HG03378 (cell line): ENCODE results near the gene MED16.
"Not testable (repeated sequence)": the region's sequence is repeated elsewhere in the genome, so short reads cannot be mapped to it uniquely, and the experiment has no call there.

Experiments used
- ATAC-seq: cut with Tn5 transposase; IDR thresholded peaks from one replicate; pipeline ENCODE4 v1.9.1; 2021; ENCODE audit warnings: mild to moderate bottlenecking, moderate library complexity; ENCODE audit not compliant: unreplicated experiment

The MED16 gene

GRCh38 chr19:891421-892200 is 1.4 kb downstream of the MED16 start:
- not testable (repeated sequence) for ATAC-seq

DNA sequence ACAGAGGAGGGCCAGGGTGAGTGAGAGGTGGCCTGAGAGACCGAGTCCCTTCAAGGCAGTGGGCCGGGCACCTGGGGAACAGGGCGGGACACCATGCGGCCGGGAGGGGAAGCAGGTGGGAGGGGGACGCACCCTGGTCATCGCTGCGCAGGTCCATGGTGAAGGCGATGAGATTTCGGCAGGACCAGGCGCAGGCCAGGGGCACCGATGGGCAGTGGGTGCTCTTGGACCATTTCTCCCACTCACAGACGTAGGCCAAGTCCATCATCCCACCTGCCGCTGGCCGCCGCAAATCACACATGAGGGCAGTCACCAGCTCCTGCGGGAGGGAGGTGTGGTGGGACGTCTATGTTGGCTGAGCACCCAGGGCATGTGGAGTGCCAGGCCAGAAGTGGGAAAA is 2.2 kb downstream of the MED16 start:
- no peak for ATAC-seq

- no peak for ATAC-seq
These were observed 3.2 kb downstream of the MED16 start for GRCh38 chr19:889662-890295.

- no peak for ATAC-seq
These were observed 4.2 kb downstream of the MED16 start for GRCh38 chr19:888581-889385.

DNA sequence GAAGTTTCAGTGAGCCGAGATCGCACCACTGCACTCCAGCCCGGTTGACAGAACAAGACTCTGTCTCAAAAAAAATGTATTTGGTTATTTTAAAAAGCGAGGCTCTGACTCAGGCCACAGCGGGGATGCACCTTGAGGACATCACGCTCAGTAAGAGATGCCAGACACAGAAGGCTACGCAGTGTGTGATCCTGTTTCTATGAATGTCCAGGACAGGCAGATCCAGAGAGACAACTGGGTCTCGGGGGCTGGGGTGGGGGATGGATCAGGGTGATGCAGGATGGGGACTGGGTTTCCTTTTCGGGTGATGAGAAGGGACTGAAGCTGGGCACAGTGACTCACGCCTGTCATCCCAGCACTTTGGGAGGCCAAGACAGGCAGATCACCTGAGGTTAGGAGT is 5.4 kb downstream of the MED16 start:
- no peak for ATAC-seq

GRCh38 chr19:887072-887471 is 5.9 kb downstream of the MED16 start:
- no peak for ATAC-seq

GRCh38 chr19:885536-886224 is 7.3 kb downstream of the MED16 start:
- ATAC-seq, result no peak

- ATAC-seq, result no peak
These were observed 8.4 kb downstream of the MED16 start for GRCh38 chr19:884420-885211.

DNA sequence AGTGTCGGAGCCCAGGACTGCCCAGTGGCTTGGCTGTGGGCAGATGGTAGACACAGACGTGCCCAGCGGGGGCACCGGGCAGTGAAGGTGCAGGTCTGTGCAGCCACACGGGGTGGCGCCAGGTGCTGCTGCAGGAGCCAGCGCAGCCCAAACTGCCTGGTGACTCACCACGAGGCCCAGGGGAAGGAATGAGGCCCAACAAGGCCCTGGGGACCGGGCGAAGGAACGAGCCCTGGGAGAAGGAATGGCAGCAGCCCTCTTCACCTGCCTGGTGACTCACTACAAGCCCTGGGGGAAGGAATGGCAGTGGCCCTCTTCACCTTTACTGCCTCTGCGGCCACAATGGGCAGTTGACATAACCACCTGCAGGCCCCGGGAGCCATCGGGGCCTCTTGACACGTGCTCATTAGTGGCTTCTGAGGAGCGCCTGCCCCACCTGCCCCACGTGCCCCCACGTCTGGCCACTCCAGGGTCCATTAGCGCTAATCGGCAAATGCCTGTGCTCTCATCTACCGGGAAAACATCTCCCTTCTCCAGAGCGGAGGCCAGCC is 9.3 kb downstream of the MED16 start:
- ATAC-seq, result no peak

DNA sequence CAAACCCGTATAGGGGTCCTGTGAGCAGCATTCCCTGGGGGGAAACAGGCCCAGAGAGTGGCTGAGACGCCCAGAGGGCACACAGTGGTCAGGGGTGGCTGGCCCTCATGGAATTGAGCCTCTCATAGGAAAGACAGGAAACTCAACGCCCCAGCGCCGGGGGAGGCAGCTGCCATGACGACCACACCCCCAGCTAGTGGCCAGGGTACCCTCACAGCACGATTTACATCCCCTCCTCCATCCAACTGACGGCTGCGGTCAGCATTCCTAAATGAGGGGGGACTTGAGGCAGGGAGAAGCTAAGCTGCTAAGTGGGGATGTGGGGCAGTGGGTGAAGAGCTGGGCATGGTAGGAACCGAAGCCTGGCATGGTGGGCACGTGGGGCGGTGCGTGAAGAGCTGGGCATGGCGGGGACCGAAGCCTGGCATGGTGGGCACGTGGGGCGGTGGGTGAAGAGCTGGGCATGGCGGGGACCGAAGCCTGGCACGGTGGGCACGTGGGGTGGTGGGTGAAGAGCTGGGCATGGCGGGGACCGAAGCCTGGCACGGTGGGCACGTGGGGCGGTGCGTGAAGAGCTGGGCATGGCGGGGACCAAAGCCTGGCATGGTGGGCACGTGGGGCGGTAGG is 10.0 kb downstream of the MED16 start:
- ATAC-seq, result no peak

GRCh38 chr19:881385-882071 is 11.5 kb downstream of the MED16 start:
- ATAC-seq, result no peak

- no peak for ATAC-seq
These were observed 13.1 kb downstream of the MED16 start for GRCh38 chr19:879711-880438.

DNA sequence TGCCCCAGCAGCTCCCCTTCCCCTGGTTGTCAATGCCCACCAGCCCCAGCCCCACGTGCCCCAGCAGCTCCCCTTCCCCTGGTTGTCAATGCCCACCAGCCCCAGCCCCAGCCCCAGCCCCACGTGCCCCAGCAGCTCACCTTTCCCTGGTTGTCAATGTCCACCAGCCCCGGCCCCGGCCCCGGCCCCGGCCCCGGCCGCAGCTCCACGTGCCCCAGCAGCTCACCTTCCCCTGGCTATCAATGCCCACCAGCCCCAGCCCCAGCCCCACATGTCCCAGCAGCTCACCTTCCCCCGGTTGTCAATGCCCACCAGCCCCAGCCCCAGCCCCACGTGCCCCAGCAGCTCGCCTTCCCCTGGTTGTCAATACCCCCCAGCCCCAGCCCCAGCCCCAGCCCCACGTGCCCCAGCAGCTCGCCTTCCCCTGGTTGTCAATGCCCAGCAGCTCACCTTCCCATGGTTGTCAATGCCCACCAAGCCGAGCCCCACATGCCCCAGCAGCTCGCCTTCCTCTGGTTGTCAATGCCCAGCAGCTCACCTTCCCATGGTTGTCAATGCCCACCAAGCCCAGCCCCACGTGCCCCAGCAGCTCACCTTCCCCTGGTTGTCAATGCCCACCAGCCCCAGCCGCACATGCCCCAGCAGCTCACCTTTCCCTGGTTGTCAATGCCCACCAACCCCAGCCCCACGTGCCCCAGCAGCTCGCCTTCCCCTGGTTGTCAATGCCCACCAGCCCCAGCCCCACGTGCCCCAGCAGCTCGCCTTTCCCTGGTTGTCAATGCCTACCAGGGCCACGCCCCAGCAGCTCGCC is 14.0 kb downstream of the MED16 start:
- not testable (repeated sequence) for ATAC-seq

DNA sequence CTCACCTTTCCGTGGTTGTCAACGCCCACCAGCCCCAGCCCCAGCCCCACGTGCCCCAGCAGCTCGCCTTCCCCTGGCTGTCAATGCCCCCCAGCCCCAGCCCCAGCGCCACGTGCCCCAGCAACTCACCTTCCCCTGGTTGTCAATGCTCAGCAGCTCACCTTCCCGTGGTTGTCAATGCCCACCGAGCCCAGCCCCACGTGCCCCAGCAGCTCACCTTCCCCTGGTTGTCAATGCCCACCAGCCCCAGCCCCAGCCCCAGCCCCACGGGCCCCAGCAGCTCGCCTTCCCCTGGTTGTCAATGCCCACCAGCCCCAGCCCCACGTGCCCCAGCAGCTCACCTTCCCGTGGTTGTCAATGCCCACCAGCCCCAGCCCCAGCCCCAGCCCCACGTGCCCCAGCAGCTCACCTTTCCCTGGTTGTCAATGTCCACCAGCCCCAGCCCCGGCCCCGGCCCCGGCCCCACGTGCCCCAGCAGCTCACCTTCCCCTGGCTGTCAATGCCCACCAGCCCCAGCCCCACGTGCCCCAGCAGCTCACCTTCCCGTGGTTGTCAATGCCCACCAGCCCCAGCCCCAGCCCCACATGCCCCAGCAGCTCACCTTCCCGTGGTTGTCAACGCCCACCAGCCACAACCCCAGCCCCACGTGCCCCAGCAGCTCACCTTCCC is 14.9 kb downstream of the MED16 start:
- not testable (repeated sequence) for ATAC-seq

DNA sequence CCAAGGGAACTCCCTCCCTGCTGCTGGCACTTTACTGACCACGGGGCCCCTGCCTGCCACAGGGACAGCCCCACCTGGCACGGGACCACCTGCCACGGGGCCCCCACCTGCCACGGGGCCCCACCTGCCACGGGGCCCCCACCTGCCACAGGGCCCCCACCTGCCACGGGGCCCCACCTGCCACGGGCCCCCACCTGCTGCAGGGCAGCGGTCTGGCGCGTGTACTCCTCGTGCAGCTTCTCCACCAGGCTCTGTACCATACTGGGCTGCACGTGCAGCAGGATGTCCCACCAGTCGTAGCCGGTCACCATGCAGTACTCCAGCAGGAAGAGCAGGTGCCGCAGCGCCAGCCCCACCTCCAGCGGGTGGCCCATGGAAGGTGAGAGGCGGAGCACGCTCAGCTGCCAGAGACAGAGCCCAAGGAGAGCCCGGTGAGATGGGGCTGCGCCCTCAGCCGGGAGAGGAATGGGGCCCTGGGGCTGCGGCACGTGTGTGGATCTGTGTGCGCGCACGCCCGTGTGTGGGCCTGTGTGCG is 16.1 kb downstream of the MED16 start:
- ATAC-seq, result no peak

- ATAC-seq, result no peak
These were observed 16.9 kb downstream of the MED16 start for GRCh38 chr19:876089-876488.
